Colonic mucosa (tissue), 4 donors: ENCODE measurements around the gene VASH2. TPM values are rescaled to one million over a fixed set of nuclear protein-coding genes. Genes with fewer than 3 reads are reported as not detected.

Experiments
- DNase-seq: peaks from one replicate; pipeline ENCODE4 v3.0.0-alpha.2; 2020
- H3K27ac ChIP-seq: fragments of 200-600 bp; one replicate; pipeline ENCODE4 v1.8.0; 2021
- H3K27me3 ChIP-seq: fragments of 200-600 bp; one replicate; pipeline ENCODE4 v1.8.0; 2021
- H3K36me3 ChIP-seq: fragments of 200-600 bp; one replicate; pipeline ENCODE4 v1.8.0; 2021
- H3K4me1 ChIP-seq: fragments of 200-600 bp; one replicate; pipeline ENCODE4 v1.8.0; 2021; ENCODE audit warnings: mild to moderate bottlenecking
- H3K4me3 ChIP-seq: fragments of 200-600 bp; one replicate; pipeline ENCODE4 v1.8.0; 2021
- H3K9ac ChIP-seq, 2 donors: one replicate each; pipeline ENCODE4 v1.7.0; 2013; ENCODE audit warnings: control low read depth in 2 of 2, low read depth in 2 of 2, low read length in 2 of 2
- H3K9me3 ChIP-seq: fragments of 200-600 bp; one replicate; pipeline ENCODE4 v1.8.0; 2021
- intact Hi-C: fragments of 100-400 bp; cut with DNase I; formaldehyde crosslinking; loops from one replicate; pipeline ENCODE4 v1.14.1; 2022
- total RNA-seq, 2 donors: library from RNA; stranded (reverse); fragmentation: NEBNext Ultra II Directional in 1 of 2; extraction: Animal tissue kit (Norgen Biotek cat#: 25700) in 1 of 2; gene quantifications; one replicate each; pipeline ENCODE4 v1.2.1, GENCODE V29; 2021
- TF ChIP-seq, protein P1 (sequence below): fragments of 200-600 bp; IDR thresholded peaks from one replicate; pipeline ENCODE4 v1.8.0; 2022; ENCODE audit warnings: antibody characterized with exemption, mild to moderate bottlenecking
- donor health status: healthy.
- donor health status: DM: no; HTN: no; CAD: no.
- donor health status: DM: no; HTN: no; CAD: no.

VASH2 gene
- total RNA-seq, 2 donors from 2014 or later = 0.48 to 1.6 TPM

- no peak overlapping the region for H3K9ac ChIP-seq
- H3K9me3 ChIP-seq = no peaks in the 10 kb centered on the region
- no peak overlapping the region for H3K4me3 ChIP-seq
- H3K4me1 ChIP-seq = no peaks in the 10 kb centered on the region
- TF ChIP-seq, protein P1, sequence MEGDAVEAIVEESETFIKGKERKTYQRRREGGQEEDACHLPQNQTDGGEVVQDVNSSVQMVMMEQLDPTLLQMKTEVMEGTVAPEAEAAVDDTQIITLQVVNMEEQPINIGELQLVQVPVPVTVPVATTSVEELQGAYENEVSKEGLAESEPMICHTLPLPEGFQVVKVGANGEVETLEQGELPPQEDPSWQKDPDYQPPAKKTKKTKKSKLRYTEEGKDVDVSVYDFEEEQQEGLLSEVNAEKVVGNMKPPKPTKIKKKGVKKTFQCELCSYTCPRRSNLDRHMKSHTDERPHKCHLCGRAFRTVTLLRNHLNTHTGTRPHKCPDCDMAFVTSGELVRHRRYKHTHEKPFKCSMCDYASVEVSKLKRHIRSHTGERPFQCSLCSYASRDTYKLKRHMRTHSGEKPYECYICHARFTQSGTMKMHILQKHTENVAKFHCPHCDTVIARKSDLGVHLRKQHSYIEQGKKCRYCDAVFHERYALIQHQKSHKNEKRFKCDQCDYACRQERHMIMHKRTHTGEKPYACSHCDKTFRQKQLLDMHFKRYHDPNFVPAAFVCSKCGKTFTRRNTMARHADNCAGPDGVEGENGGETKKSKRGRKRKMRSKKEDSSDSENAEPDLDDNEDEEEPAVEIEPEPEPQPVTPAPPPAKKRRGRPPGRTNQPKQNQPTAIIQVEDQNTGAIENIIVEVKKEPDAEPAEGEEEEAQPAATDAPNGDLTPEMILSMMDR = no peak
- H3K27ac ChIP-seq = no peak overlapping the region
- intact Hi-C loops = no loop called here
- H3K36me3 ChIP-seq = no peaks in the 10 kb centered on the region
- no peak for DNase-seq
- no peaks in the 10 kb centered on the region for H3K27me3 ChIP-seq
Observed at GRCh38 chr1:212922016-212922415, 28.3 kb upstream of the VASH2 start.

DNA sequence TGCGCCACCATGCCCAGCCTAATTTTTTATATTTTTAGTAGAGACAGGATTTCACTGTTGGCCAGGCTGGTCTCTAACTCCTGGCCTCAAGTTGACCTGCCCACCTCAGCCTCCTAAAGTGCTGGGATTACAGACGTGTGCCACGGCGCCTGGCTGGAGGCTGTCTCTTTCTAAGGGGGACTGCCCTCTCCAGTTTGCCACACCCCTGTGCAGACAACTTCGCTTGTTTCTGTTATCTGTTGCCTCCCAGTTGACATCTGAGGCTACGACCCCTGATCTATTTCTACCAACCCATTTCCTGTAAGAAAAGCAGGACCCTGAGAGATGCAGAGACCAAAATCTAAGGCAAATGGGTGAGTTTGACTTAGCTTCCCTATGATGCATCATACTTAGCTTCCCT lies 24.0 kb upstream of the VASH2 start:
- no peak overlapping the region for H3K4me3 ChIP-seq
- no peaks in the 10 kb centered on the region for H3K9me3 ChIP-seq
- no peak overlapping the region for H3K27ac ChIP-seq
- H3K9ac ChIP-seq = no peak overlapping the region
- intact Hi-C loops = no loop called here
- TF ChIP-seq, protein P1 = no peak
- no peaks in the 10 kb centered on the region for H3K4me1 ChIP-seq
- no peaks in the 10 kb centered on the region for H3K36me3 ChIP-seq
- no peaks in the 10 kb centered on the region for H3K27me3 ChIP-seq
- DNase-seq = no peak

GRCh38 chr1:212928323-212929291 lies 21.7 kb upstream of the VASH2 start:
- Histone ChIP-seq H3K27ac (no peak overlapping the region), H3K9ac (no peak overlapping the region)

GRCh38 chr1:212930986-212931678 lies 19.2 kb upstream of the VASH2 start:
- H3K9ac ChIP-seq = no peak overlapping the region
- no peaks in the 10 kb centered on the region for H3K36me3 ChIP-seq
- H3K27ac ChIP-seq = no peak overlapping the region
- H3K4me3 ChIP-seq = no peak overlapping the region
- no peaks in the 10 kb centered on the region for H3K9me3 ChIP-seq
- TF ChIP-seq, protein P1 = no peak
- intact Hi-C loops = no loop called here
- DNase-seq = no peak
- H3K27me3 ChIP-seq = no peaks in the 10 kb centered on the region
- no peaks in the 10 kb centered on the region for H3K4me1 ChIP-seq

More at GRCh38 chr1:212928323-212929291, 21.7 kb upstream of the VASH2 start:
- H3K9me3 ChIP-seq = no peaks in the 10 kb centered on the region
- intact Hi-C loops = no loop called here
- H3K4me3 ChIP-seq = no peak overlapping the region
- TF ChIP-seq, protein P1 = no peak
- H3K27me3 ChIP-seq = no peaks in the 10 kb centered on the region
- H3K36me3 ChIP-seq = no peaks in the 10 kb centered on the region
- DNase-seq = no peak
- H3K4me1 ChIP-seq = no peaks in the 10 kb centered on the region

- intact Hi-C loops = no loop called here
- Histone ChIP-seq H3K9ac (no peak overlapping the region), H3K9me3 (no peaks in the 10 kb centered on the region), H3K36me3 (no peaks in the 10 kb centered on the region), H3K4me1 (no peaks in the 10 kb centered on the region), H3K27me3 (no peaks in the 10 kb centered on the region), H3K27ac (no peak overlapping the region), H3K4me3 (no peak overlapping the region)
- TF ChIP-seq, protein P1 = no peak
- DNase-seq = no peak
Observed at GRCh38 chr1:212933815-212934471, 16.4 kb upstream of the VASH2 start.
